ENCODE data around the gene FAM200A. TPM values are rescaled to one million over a fixed set of nuclear protein-coding genes. Genes with fewer than 3 reads are reported as not detected.

The FAM200A gene
- total RNA-seq, 1 experiment from 2014 or later, result 5.2 TPM

- H3K4me3 ChIP-seq (ENCODE audit: low read depth, low read length), result no peak overlapping the region
- no peaks in the 10 kb centered on the region for H3K27me3 Mint-ChIP-seq (ENCODE audit: insufficient read depth, unreplicated experiment)
- no peaks in the 10 kb centered on the region for H3K9me3 ChIP-seq
- no peaks in the 10 kb centered on the region for H3K27me3 ChIP-seq (replicated peaks; ENCODE audit: control insufficient read depth, insufficient read depth, low read length)
- DNase-seq, result peak; percentile 76 to 78
- TF ChIP-seq CTCF (IDR thresholded peaks at IDR 0.05; ENCODE audit: insufficient read depth in 1 of 2, low read depth in 1 of 2, low read length in 1 of 2, severe bottlenecking in 1 of 2, unreplicated experiment in 1 of 2), result no peak
- H3K4me3 Mint-ChIP-seq (ENCODE audit: unreplicated experiment), result peak overlapping the region; percentile 31
- peaks cover 38% of the 10 kb centered on the region for H3K4me1 ChIP-seq
- POLR2A ChIA-PET, result no interaction called here
- peaks cover 12% of the 10 kb centered on the region for H3K9me3 Mint-ChIP-seq (ENCODE audit: unreplicated experiment)
- BruUV-seq (replicated peaks), result no TSS peak
- CTCF ChIA-PET, result interaction anchor here (0.5 kb wide), 1 partner anchor 39 kb away, joined by 3 read pairs; no protein-coding TSS in a partner anchor
- peak overlapping the region; percentile 84 for H3K27ac Mint-ChIP-seq (ENCODE audit: unreplicated experiment)
- H3K4me1 Mint-ChIP-seq (ENCODE audit: low read depth, unreplicated experiment), result peaks cover 35% of the 10 kb centered on the region
- H3K36me3 ChIP-seq (ENCODE audit: control insufficient read depth, insufficient read depth, low read length), result no peaks in the 10 kb centered on the region
- peaks cover 22% of the 10 kb centered on the region for H3K36me3 Mint-ChIP-seq (ENCODE audit: insufficient read depth, unreplicated experiment)
- intact Hi-C loops (cut with micrococcal nuclease; ENCODE audit: unreplicated experiment), result no loop called here
Observed at GRCh38 chr7:99562832-99563231, 10.9 kb upstream of the FAM200A start.

- Mint-ChIP-seq H3K27me3 (ENCODE audit: insufficient read depth, unreplicated experiment) (no peaks in the 10 kb centered on the region), H3K4me1 (ENCODE audit: low read depth, unreplicated experiment) (peaks cover 35% of the 10 kb centered on the region), H3K4me3 (ENCODE audit: unreplicated experiment) (peak overlapping the region; percentile 31), H3K9me3 (ENCODE audit: unreplicated experiment) (peaks cover 12% of the 10 kb centered on the region), H3K36me3 (ENCODE audit: insufficient read depth, unreplicated experiment) (peaks cover 22% of the 10 kb centered on the region), H3K27ac (ENCODE audit: unreplicated experiment) (peak overlapping the region; percentile 84)
- no peak overlapping the region for H3K4me3 ChIP-seq (ENCODE audit: low read depth, low read length)
- intact Hi-C loops (cut with micrococcal nuclease; ENCODE audit: unreplicated experiment), result no loop called here
- DNase-seq, result no peak
- H3K36me3 ChIP-seq (ENCODE audit: control insufficient read depth, insufficient read depth, low read length), result no peaks in the 10 kb centered on the region
- peaks cover 38% of the 10 kb centered on the region for H3K4me1 ChIP-seq
- H3K9me3 ChIP-seq, result no peaks in the 10 kb centered on the region
- CTCF ChIA-PET, result no interaction called here
- no peak for TF ChIP-seq CTCF (IDR thresholded peaks at IDR 0.05; ENCODE audit: insufficient read depth in 1 of 2, low read depth in 1 of 2, low read length in 1 of 2, severe bottlenecking in 1 of 2, unreplicated experiment in 1 of 2)
- H3K27me3 ChIP-seq (replicated peaks; ENCODE audit: control insufficient read depth, insufficient read depth, low read length), result no peaks in the 10 kb centered on the region
- POLR2A ChIA-PET, result no interaction called here
- BruUV-seq (replicated peaks), result TSS peak; percentile 25
Observed at GRCh38 chr7:99562114-99562784, 10.3 kb upstream of the FAM200A start.

- intact Hi-C loops (cut with micrococcal nuclease; ENCODE audit: unreplicated experiment), result no loop called here
- H3K27me3 Mint-ChIP-seq (ENCODE audit: insufficient read depth, unreplicated experiment), result no peaks in the 10 kb centered on the region
- Histone ChIP-seq H3K4me3 (ENCODE audit: low read depth, low read length) (no peak overlapping the region), H3K4me1 (peaks cover 38% of the 10 kb centered on the region), H3K9me3 (no peaks in the 10 kb centered on the region), H3K36me3 (ENCODE audit: control insufficient read depth, insufficient read depth, low read length) (no peaks in the 10 kb centered on the region), H3K27me3 (replicated peaks; ENCODE audit: control insufficient read depth, insufficient read depth, low read length) (no peaks in the 10 kb centered on the region)
- peaks cover 22% of the 10 kb centered on the region for H3K36me3 Mint-ChIP-seq (ENCODE audit: insufficient read depth, unreplicated experiment)
- H3K4me3 Mint-ChIP-seq (ENCODE audit: unreplicated experiment), result no peak overlapping the region
- CTCF ChIA-PET, result no interaction called here
- POLR2A ChIA-PET, result no interaction called here
- TF ChIP-seq CTCF (IDR thresholded peaks at IDR 0.05; ENCODE audit: insufficient read depth in 1 of 2, low read depth in 1 of 2, low read length in 1 of 2, severe bottlenecking in 1 of 2, unreplicated experiment in 1 of 2), result no peak
- no peak for DNase-seq
- peaks cover 12% of the 10 kb centered on the region for H3K9me3 Mint-ChIP-seq (ENCODE audit: unreplicated experiment)
- no TSS peak for BruUV-seq (replicated peaks)
- H3K4me1 Mint-ChIP-seq (ENCODE audit: low read depth, unreplicated experiment), result peaks cover 35% of the 10 kb centered on the region
- H3K27ac Mint-ChIP-seq (ENCODE audit: unreplicated experiment), result peak overlapping the region; percentile 84
Observed at GRCh38 chr7:99561737-99562051, 9.8 kb upstream of the FAM200A start.

Data from Caco-2 (cell line).